Neutrophil (primary cell): ENCODE measurements around the gene CH25H.

Source experiments
- H3K27ac ChIP-seq: fragments of 200-600 bp; sonication (generic); 2 replicates; pipeline ENCODE4 v1.5.1; 2016; ENCODE audit warnings: mild to moderate bottlenecking, moderate library complexity
- H3K27me3 ChIP-seq: fragments of 200-600 bp; sonication (generic); 2 replicates; pipeline ENCODE4 v1.6.0; 2016; ENCODE audit warnings: mild to moderate bottlenecking
- H3K36me3 ChIP-seq: fragments of 200-600 bp; sonication (generic); 2 replicates; pipeline ENCODE4 v1.5.1; 2017
- H3K4me1 ChIP-seq, 2 experiments: fragments of 200-600 bp in 1 of 2; sonication (generic) in 1 of 2; 1 replicate in 1 of 2; 2 replicates in 1 of 2; pipeline versions ENCODE4 v1.5.1 to v1.6.1; 2013 to 2016; ENCODE audit warnings: low read depth in 1 of 2, low read length in 1 of 2, mild to moderate bottlenecking in 1 of 2, moderate library complexity in 1 of 2; ENCODE audit not compliant: control insufficient read depth in 1 of 2, insufficient read depth in 1 of 2
- H3K4me3 ChIP-seq, 2 experiments: fragments of 200-600 bp in 1 of 2; sonication (generic) in 1 of 2; 1 replicate in 1 of 2; 2 replicates in 1 of 2; pipeline ENCODE4 v1.5.1; 2013 to 2016; ENCODE audit warnings: low read depth in 1 of 2, low read length in 1 of 2, mild to moderate bottlenecking in 1 of 2, moderate library complexity in 1 of 2
- H3K9me3 ChIP-seq: fragments of 200-600 bp; sonication (generic); 2 replicates; pipeline ENCODE4 v1.5.1; 2016
- TF ChIP-seq, protein P1 (sequence below): fragments of 200-600 bp; sonication (generic); IDR thresholded peaks from 2 replicates; pipeline ENCODE4 v1.5.1; 2016; ENCODE audit warnings: antibody characterized with exemption

CH25H gene

DNA sequence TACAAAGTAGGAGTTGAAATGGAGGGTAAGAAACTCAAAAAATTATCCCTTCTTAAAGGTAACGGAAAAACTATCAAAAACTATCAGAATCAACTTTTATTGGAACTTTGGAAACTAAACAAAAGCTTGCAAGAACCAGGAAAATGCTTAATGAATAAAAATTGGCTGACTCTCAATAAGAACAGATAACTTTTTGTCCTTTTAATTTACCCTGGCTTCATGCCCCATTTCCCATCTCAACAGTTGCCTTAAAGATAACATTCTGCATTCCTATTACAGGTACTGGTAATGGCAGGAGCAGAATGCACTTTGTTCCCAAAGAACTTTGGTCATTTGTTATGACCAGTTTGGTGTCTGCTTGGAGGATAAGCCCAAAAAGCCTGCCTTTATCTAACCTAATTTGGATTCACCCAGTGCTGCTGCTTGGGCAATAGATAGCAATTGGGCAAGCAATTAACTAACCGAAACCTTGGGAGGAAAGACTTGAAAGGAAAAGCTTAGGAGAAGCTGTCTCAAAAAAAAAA is 17.8 kb downstream of the CH25H start:
- Histone ChIP-seq H3K27ac (no peak overlapping the region), H3K36me3 (no peaks in the 10 kb centered on the region), H3K4me3 (no peak overlapping the region), H3K4me1 (peaks cover 0 to 10% of the 10 kb centered on the region in 2 experiments), H3K27me3 (no peaks in the 10 kb centered on the region), H3K9me3 (no peaks in the 10 kb centered on the region)
- TF ChIP-seq, protein P1, sequence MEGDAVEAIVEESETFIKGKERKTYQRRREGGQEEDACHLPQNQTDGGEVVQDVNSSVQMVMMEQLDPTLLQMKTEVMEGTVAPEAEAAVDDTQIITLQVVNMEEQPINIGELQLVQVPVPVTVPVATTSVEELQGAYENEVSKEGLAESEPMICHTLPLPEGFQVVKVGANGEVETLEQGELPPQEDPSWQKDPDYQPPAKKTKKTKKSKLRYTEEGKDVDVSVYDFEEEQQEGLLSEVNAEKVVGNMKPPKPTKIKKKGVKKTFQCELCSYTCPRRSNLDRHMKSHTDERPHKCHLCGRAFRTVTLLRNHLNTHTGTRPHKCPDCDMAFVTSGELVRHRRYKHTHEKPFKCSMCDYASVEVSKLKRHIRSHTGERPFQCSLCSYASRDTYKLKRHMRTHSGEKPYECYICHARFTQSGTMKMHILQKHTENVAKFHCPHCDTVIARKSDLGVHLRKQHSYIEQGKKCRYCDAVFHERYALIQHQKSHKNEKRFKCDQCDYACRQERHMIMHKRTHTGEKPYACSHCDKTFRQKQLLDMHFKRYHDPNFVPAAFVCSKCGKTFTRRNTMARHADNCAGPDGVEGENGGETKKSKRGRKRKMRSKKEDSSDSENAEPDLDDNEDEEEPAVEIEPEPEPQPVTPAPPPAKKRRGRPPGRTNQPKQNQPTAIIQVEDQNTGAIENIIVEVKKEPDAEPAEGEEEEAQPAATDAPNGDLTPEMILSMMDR, result no peak

DNA sequence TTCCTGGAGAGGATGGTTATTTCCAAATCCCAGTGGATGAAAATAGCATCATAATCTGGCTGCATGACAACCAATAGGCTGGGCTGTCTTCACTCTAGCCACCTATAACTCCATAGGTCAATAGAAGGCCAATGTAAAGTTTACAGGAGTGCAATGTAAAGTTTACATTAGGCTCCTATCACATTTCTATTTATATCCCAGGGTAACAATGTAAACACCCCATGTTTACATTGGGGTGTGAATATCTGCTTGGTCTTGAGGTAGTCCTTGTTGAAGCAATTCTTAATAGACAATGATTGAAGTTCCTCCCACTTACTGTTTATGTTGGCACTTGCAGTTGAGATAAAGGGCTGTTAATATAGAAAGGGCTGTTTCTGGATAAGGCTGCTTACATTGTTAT is 21.5 kb downstream of the CH25H start:
- Histone ChIP-seq H3K9me3 (no peaks in the 10 kb centered on the region), H3K27ac (no peak overlapping the region), H3K4me1 (peaks cover 0 to 10% of the 10 kb centered on the region in 2 experiments), H3K36me3 (no peaks in the 10 kb centered on the region), H3K27me3 (no peaks in the 10 kb centered on the region), H3K4me3 (no peak overlapping the region)
- TF ChIP-seq, protein P1, result no peak

DNA sequence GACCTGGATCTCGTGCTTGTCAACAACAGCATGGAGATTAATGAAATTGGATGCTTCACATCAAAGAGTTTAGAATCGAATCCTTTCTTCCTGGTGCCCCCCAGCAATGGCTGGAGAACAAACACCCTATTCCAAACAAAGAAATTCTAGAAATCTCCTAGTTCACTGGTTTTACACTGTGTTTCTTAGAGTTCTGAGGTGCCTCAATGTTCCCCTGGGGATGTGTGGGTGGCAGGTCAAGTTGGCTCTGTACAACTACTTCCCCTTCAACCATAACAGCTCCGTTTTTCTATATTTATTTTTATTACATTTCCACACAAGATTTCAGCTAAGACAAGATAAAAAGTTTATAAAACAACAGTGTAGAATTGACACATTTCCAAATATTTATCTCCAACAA is 22.5 kb downstream of the CH25H start:
- Histone ChIP-seq H3K9me3 (no peaks in the 10 kb centered on the region), H3K27ac (no peak overlapping the region), H3K4me3 (no peak overlapping the region), H3K36me3 (no peaks in the 10 kb centered on the region), H3K4me1 (peaks cover 0 to 10% of the 10 kb centered on the region in 2 experiments), H3K27me3 (no peaks in the 10 kb centered on the region)
- TF ChIP-seq, protein P1, result no peak

DNA sequence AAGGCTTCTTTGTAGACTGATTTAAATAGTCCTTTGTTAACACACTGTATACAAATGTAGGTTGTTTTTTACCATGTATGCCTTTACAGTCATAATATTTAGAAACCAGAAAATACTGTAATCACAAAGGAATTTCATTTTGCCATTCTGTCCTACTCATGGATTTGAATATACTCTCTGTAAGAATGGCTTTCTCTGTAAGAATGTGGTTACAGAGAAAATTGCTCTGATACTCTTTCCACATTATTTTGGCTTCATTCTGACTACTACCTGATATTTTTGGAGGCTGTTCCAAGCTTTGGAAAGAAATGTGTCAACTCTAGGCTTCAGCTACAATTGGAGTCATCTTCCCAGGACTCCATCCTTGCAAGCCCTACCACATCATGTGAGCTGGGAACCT is 23.5 kb downstream of the CH25H start:
- H3K27ac ChIP-seq, result no peak overlapping the region
- H3K36me3 ChIP-seq, result no peaks in the 10 kb centered on the region
- H3K9me3 ChIP-seq, result no peaks in the 10 kb centered on the region
- H3K4me3 ChIP-seq, result no peak overlapping the region
- peaks cover 0 to 10% of the 10 kb centered on the region in 2 experiments for H3K4me1 ChIP-seq
- TF ChIP-seq, protein P1, result no peak
- H3K27me3 ChIP-seq, result no peaks in the 10 kb centered on the region

DNA sequence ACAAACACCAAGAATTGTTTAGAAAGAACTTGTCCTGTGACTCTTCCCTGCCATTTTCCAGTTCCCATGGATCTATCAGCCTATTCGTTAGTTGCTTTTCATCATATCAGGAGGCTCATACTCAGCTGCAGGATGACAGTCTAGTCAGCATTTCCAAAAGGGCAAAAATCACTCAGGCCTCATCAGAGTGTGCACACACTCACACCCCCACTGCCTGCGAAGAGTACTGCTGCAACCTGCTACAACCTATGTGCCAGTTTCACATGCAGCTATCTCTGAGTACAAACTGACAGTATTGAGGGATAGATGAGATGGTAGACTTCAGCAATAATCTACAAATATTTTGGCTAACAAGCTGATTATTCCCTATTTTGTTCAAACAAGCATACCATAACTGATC is 24.2 kb downstream of the CH25H start:
- Histone ChIP-seq H3K27me3 (no peaks in the 10 kb centered on the region), H3K9me3 (no peaks in the 10 kb centered on the region), H3K4me1 (peaks cover 0 to 10% of the 10 kb centered on the region in 2 experiments), H3K4me3 (no peak overlapping the region), H3K36me3 (no peaks in the 10 kb centered on the region), H3K27ac (no peak overlapping the region)
- TF ChIP-seq, protein P1, result no peak

DNA sequence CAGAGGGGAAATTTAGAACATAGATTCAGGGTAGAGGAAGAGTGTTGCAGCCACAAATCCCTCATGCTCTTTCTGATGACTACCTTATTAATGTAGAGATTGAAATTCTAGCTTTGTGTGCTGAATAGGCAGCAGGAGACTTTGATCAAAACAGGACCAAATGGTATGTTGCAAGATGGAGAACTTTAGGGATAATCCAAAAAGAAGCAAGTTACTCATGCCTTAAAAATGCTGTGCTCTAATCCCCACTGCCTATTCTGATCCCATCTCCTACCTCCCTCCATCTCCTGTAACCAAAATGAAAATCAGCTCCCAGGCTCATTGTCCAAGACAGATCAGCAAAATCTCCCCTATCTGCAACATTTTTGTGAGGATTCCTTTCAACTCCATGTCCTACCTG is 31.3 kb downstream of the CH25H start:
- no peaks in the 10 kb centered on the region for H3K4me1 ChIP-seq
- TF ChIP-seq, protein P1, result no peak
- no peaks in the 10 kb centered on the region for H3K36me3 ChIP-seq
- no peak overlapping the region for H3K4me3 ChIP-seq
- no peaks in the 10 kb centered on the region for H3K27me3 ChIP-seq
- no peaks in the 10 kb centered on the region for H3K9me3 ChIP-seq
- H3K27ac ChIP-seq, result no peak overlapping the region
